ENCODE measurements around the gene CHCHD3.
"Not testable (repeated sequence)": the region's sequence is repeated elsewhere in the genome, so short reads cannot be mapped to it uniquely, and the experiment has no call there.

The CHCHD3 gene

DNA sequence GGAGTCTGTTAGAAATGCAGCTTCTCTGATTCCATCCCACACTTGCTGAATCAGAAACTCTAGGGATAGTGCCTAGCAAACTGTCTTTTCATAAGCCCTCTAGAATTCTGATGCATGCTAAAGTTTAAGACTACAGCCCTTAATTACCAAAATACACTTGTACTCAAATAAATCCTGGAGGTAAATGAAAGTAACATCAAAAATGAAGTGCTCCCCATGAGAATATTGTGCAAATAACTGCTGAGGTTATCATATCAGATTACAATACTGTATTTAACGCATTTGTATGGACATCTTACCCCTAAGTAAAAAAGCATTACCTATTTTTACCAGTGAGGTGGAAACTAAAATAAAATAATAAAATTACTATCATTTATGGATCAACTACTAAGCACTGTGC, 104.7 kb downstream of the CHCHD3 start:
- H3K4me3 ChIP-seq (ENCODE audit: low read depth, low read length) = no peak overlapping the region
- TF ChIP-seq, protein P1, sequence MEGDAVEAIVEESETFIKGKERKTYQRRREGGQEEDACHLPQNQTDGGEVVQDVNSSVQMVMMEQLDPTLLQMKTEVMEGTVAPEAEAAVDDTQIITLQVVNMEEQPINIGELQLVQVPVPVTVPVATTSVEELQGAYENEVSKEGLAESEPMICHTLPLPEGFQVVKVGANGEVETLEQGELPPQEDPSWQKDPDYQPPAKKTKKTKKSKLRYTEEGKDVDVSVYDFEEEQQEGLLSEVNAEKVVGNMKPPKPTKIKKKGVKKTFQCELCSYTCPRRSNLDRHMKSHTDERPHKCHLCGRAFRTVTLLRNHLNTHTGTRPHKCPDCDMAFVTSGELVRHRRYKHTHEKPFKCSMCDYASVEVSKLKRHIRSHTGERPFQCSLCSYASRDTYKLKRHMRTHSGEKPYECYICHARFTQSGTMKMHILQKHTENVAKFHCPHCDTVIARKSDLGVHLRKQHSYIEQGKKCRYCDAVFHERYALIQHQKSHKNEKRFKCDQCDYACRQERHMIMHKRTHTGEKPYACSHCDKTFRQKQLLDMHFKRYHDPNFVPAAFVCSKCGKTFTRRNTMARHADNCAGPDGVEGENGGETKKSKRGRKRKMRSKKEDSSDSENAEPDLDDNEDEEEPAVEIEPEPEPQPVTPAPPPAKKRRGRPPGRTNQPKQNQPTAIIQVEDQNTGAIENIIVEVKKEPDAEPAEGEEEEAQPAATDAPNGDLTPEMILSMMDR (IDR thresholded peaks at IDR 0.05; ENCODE audit: low read depth, low read length) = no peak
- H3K9me3 ChIP-seq (ENCODE audit: severe bottlenecking) = no peaks in the 10 kb centered on the region
- H3K27me3 ChIP-seq (ENCODE audit: insufficient read depth, low read depth, severe bottlenecking) = no peaks in the 10 kb centered on the region
- no peak overlapping the region for H3K27ac ChIP-seq
- H3K36me3 ChIP-seq = peaks cover 10% of the 10 kb centered on the region
- no peak for DNase-seq

DNA sequence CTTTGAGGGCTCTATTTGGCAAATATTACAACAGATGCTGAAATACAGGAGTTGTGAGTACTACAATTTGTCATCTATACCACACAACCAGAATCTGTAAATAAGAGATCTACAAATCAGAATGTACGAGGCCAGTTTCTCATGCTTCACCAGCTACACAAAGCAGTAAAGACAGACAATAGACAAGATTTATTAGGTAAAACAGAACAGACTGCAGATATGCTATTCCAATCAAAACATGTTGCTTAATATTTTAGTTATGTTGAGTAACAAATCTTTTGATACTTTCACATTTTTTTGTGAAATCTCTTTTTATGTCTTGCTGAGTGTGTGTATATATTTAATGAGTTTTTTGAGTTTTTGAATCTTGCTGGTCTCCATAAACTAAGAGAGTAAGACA, 109.1 kb downstream of the CHCHD3 start:
- H3K27ac ChIP-seq = no peak overlapping the region
- TF ChIP-seq, protein P1 (IDR thresholded peaks at IDR 0.05; ENCODE audit: low read depth, low read length) = no peak
- peaks cover 10% of the 10 kb centered on the region for H3K36me3 ChIP-seq
- no peaks in the 10 kb centered on the region for H3K27me3 ChIP-seq (ENCODE audit: insufficient read depth, low read depth, severe bottlenecking)
- no peak for DNase-seq
- H3K4me3 ChIP-seq (ENCODE audit: low read depth, low read length) = no peak overlapping the region
- no peaks in the 10 kb centered on the region for H3K9me3 ChIP-seq (ENCODE audit: severe bottlenecking)

DNA sequence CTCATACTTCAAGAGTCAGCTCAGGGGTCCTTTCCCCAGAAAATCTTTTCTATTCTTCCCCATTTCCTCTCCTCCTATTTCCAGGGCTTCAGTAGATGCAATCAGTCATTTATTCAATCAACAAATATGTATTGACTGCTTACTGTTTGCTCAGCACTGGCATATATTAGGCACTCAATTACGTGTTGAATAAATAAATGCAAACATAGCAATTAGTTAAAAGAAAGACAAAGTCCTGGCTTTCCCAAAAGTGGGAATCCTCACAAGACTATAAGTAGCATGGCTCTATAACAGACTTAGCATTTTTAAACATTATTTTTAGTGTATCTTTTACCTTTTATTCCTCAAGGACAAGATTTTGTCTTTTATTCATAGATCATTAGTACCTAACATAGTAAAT, 111.6 kb downstream of the CHCHD3 start:
- TF ChIP-seq, protein P1 (IDR thresholded peaks at IDR 0.05; ENCODE audit: low read depth, low read length) = no peak
- Histone ChIP-seq H3K27ac (no peak overlapping the region), H3K27me3 (ENCODE audit: insufficient read depth, low read depth, severe bottlenecking) (no peaks in the 10 kb centered on the region), H3K4me3 (ENCODE audit: low read depth, low read length) (no peak overlapping the region), H3K36me3 (peaks cover 10% of the 10 kb centered on the region), H3K9me3 (ENCODE audit: severe bottlenecking) (no peaks in the 10 kb centered on the region)
- DNase-seq = no peak

DNA sequence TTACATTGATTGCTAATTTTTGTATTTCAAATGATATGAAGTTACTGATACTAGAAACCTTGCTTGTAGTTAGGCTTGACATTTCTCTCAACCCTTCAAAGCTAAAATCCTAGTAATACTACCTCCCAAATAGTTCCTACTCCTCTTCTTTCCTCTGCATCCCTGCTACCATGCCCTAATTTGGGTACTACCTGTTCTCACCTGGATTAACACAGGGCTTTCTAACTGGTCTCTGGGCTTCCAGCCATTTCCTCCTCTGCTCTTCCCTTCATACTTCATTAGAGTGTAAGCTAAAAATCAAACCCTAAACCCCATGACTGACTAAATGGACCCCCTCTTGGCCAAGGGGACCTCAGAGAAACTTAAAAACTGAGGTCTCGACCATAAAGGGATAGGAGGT, 112.4 kb downstream of the CHCHD3 start:
- DNase-seq = no peak
- Histone ChIP-seq H3K27me3 (ENCODE audit: insufficient read depth, low read depth, severe bottlenecking) (no peaks in the 10 kb centered on the region), H3K27ac (no peak overlapping the region), H3K4me3 (ENCODE audit: low read depth, low read length) (no peak overlapping the region), H3K9me3 (ENCODE audit: severe bottlenecking) (no peaks in the 10 kb centered on the region), H3K36me3 (peaks cover 10% of the 10 kb centered on the region)
- TF ChIP-seq, protein P1 (IDR thresholded peaks at IDR 0.05; ENCODE audit: low read depth, low read length) = no peak

DNA sequence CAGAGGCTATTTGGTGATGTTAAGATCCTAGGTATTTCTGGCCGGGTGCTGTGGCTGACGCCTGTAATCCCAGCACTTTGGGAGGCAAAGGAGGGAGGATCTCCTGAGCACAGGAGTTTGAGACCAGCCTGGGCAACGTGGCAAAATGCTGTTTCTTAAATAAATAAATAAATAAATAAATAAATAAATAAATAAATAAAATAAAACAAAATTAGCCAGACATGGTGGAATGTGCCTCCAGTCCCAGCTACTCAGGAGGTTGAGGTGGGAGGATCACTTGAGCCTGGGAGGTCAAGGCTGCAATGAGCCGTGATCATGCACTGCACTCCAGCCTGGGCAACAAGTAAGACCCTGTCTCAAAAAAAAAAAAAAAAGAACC, 114.4 kb downstream of the CHCHD3 start:
- not testable (repeated sequence) for H3K27me3 ChIP-seq (ENCODE audit: insufficient read depth, low read depth, severe bottlenecking); DNase-seq; H3K4me3 ChIP-seq (ENCODE audit: low read depth, low read length); H3K36me3 ChIP-seq; H3K27ac ChIP-seq; H3K9me3 ChIP-seq (ENCODE audit: severe bottlenecking)

DNA sequence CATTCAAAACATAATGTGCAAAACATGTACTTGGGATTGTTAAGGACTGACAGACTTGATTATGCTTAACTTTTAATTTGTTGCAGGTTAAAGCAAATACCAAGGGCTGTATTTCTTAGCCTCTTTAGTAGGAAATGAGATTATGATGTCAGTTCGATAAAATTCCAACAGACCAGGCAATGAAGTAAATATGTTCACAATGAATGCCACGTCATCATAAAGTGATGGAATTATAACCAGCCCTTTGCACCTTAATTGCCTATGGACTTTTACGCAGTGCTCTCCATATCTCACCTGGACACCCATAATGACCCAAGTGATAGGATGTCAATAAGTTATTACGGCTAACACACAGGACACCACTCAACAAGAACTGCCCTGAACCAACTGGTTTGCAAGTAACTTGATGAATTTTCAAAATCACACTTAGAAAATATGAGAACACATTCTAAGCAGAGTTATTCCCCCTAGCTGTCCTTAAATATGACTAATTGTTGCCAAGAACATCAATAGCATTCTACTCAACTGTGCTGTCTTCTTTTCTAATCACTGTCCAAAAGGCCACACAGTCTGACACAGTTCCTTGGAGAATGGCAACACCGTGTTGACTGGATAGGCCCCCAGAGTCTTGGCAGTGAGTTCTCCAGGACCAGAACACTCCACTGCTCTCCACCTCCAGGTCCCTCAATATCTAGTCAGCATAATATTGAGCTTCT, 115.0 kb downstream of the CHCHD3 start:
- Histone ChIP-seq H3K27ac (no peak overlapping the region), H3K9me3 (ENCODE audit: severe bottlenecking) (no peaks in the 10 kb centered on the region), H3K4me3 (ENCODE audit: low read depth, low read length) (no peak overlapping the region), H3K27me3 (ENCODE audit: insufficient read depth, low read depth, severe bottlenecking) (no peaks in the 10 kb centered on the region), H3K36me3 (no peaks in the 10 kb centered on the region)
- no peak for DNase-seq
- TF ChIP-seq, protein P1 (IDR thresholded peaks at IDR 0.05; ENCODE audit: low read depth, low read length) = no peak
